ENCODE results near the gene IPO9. TPM values are rescaled to one million over a fixed set of nuclear protein-coding genes. Genes with fewer than 3 reads are reported as not detected.

Gene IPO9
- polyA plus RNA-seq, 1 donor (not counting 4 experiments of a cell fraction or from before 2014, with no cell fraction given) = 38.9 TPM

- H3K4me1 ChIP-seq (ENCODE audit: control insufficient read depth, extremely low read depth, insufficient read depth, low read length) = peaks cover 38% of the 10 kb centered on the region
- H3K9me3 ChIP-seq (ENCODE audit: control insufficient read depth, low read depth, low read length) = no peaks in the 10 kb centered on the region
- dilution Hi-C loops (cut with MboI; ENCODE audit: extremely low pct_ligation_motif_present, low sequenced_read_pairs) = no loop called here
- no peak overlapping the region for H3K4me2 ChIP-seq (ENCODE audit: control insufficient read depth, extremely low read depth, insufficient read depth, low read depth, low read length)
- H2AFZ ChIP-seq (ENCODE audit: control insufficient read depth, low read length) = no peak overlapping the region
- no peak overlapping the region for H3K9ac ChIP-seq (ENCODE audit: control insufficient read depth, extremely low read depth, insufficient read depth, low read length)
- TF ChIP-seq EZH2 (IDR thresholded peaks at IDR 0.05; ENCODE audit: low read length) (no peak), CTCF (optimal IDR thresholded peaks at IDR 0.05 in 1 of 3, IDR thresholded peaks at IDR 0.05 in 1 of 3, conservative IDR thresholded peaks at IDR 0.05 in 1 of 3; ENCODE audit: extremely low read depth in 1 of 3, insufficient read depth in 2 of 3, low read length in 3 of 3) (no peak)
- H4K20me1 ChIP-seq (ENCODE audit: control insufficient read depth, extremely low read depth, insufficient read depth, low read length) = no peaks in the 10 kb centered on the region
- no peaks in the 10 kb centered on the region for H3K36me3 ChIP-seq (ENCODE audit: control insufficient read depth in 2 of 2, extremely low read depth in 1 of 2, insufficient read depth in 2 of 2, low read length in 2 of 2)
- H3K9me1 ChIP-seq (ENCODE audit: control insufficient read depth, extremely low read depth, insufficient read depth, low read length) = peaks cover 5% of the 10 kb centered on the region
- no peaks in the 10 kb centered on the region for H3K79me2 ChIP-seq (ENCODE audit: control insufficient read depth, insufficient read depth, low read length)
- FAIRE-seq (no peak), DNase-seq (ENCODE audit: low read depth, low spot score) (no peak)
- H3K27ac ChIP-seq (ENCODE audit: control insufficient read depth, insufficient read depth, low read length) = no peak overlapping the region
- peaks cover 18% of the 10 kb centered on the region for H3K27me3 ChIP-seq (ENCODE audit: control insufficient read depth, extremely low read depth, insufficient read depth, low read length)
- no peak overlapping the region for H3K4me3 ChIP-seq (ENCODE audit: control insufficient read depth in 2 of 3, extremely low read depth in 1 of 3, insufficient read depth in 2 of 3, low read depth in 1 of 3, low read length in 3 of 3)
These were observed 57.3 kb downstream of the IPO9 start for GRCh38 chr1:201886103-201886885.

- Histone ChIP-seq H3K36me3 (ENCODE audit: control insufficient read depth in 2 of 2, extremely low read depth in 1 of 2, insufficient read depth in 2 of 2, low read length in 2 of 2) (no peaks in the 10 kb centered on the region), H3K79me2 (ENCODE audit: control insufficient read depth, insufficient read depth, low read length) (no peaks in the 10 kb centered on the region), H2AFZ (ENCODE audit: control insufficient read depth, low read length) (no peak overlapping the region), H3K27me3 (ENCODE audit: control insufficient read depth, extremely low read depth, insufficient read depth, low read length) (peaks cover 18% of the 10 kb centered on the region), H4K20me1 (ENCODE audit: control insufficient read depth, extremely low read depth, insufficient read depth, low read length) (no peaks in the 10 kb centered on the region), H3K9me3 (ENCODE audit: control insufficient read depth, low read depth, low read length) (no peaks in the 10 kb centered on the region), H3K4me2 (ENCODE audit: control insufficient read depth, extremely low read depth, insufficient read depth, low read depth, low read length) (no peak overlapping the region), H3K27ac (ENCODE audit: control insufficient read depth, insufficient read depth, low read length) (no peak overlapping the region), H3K9me1 (ENCODE audit: control insufficient read depth, extremely low read depth, insufficient read depth, low read length) (peaks cover 5% of the 10 kb centered on the region), H3K4me3 (ENCODE audit: control insufficient read depth in 2 of 3, extremely low read depth in 1 of 3, insufficient read depth in 2 of 3, low read depth in 1 of 3, low read length in 3 of 3) (no peak overlapping the region), H3K4me1 (ENCODE audit: control insufficient read depth, extremely low read depth, insufficient read depth, low read length) (peaks cover 37% of the 10 kb centered on the region), H3K9ac (ENCODE audit: control insufficient read depth, extremely low read depth, insufficient read depth, low read length) (no peak overlapping the region)
- FAIRE-seq (peak; percentile 69), DNase-seq (ENCODE audit: low read depth, low spot score) (no peak)
- TF ChIP-seq EZH2 (IDR thresholded peaks at IDR 0.05; ENCODE audit: low read length) = no peak
- dilution Hi-C loops (cut with MboI; ENCODE audit: extremely low pct_ligation_motif_present, low sequenced_read_pairs) = no loop called here
These were observed 58.3 kb downstream of the IPO9 start for GRCh38 chr1:201887116-201887866.
